ENCODE data around the gene PCDHB4. TPM values are rescaled to one million over a fixed set of nuclear protein-coding genes. Genes with fewer than 3 reads are reported as not detected.
A peak's percentile ranks its signal among the peaks of the same experiment; 100 is the strongest.
"Not testable (repeated sequence)": the region's sequence is repeated elsewhere in the genome, so short reads cannot be mapped to it uniquely, and the experiment has no call there.

The PCDHB4 gene
- total and polyA plus RNA-seq, 2 donors from 2014 or later: 0.90 to 5.8 TPM

DNA sequence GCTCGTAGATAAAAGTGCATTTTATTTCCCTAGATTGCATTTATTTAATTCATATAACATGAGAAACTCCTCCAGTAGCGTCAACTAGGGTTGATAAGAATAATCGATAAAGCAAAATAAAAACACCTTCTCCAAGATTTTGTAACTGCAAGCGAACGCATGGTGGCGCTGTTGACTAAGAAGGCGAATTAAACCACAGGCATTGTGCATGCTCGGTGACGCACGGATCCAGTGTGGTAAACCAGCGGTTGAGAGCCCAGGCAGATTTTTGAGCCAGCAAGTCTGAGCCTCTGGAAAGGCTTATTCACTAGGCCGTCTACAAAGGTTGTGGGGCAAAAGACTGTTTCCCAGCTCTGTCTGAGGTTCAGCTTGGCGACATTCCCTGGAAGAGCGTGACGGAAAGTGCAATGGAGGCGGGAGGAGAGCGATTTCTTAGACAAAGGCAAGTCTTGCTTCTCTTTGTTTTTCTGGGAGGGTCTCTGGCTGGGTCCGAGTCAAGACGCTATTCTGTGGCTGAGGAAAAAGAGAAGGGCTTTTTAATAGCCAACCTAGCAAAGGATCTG, 21.3 kb upstream of the PCDHB4 start, which contains the start of gene PCDHB3:
Gene PCDHB3, plus strand, starts transcription at position 231 of the 563 bp plus-strand sequence. Its CDS starts 177 bp downstream, at position 408.
- Histone ChIP-seq H3K4me1 (ENCODE audit: control insufficient read depth in 2 of 3, insufficient read depth in 2 of 3, low read depth in 1 of 3, low read length in 3 of 3) (no peaks in the 10 kb centered on the region), H3K4me3 (ENCODE audit: low read length in 3 of 3) (peak within 1 kb of the TSS; percentile 26 to 59 (median 53)), H3K36me3 (ENCODE audit: control insufficient read depth in 2 of 3, insufficient read depth in 3 of 3, low read length in 3 of 3) (no peaks in the 10 kb centered on the region), H3K27ac (ENCODE audit: low read depth in 2 of 2, low read length in 2 of 2) (no peak within 1 kb of the TSS), H3K9me3 (ENCODE audit: control insufficient read depth in 2 of 3, insufficient read depth in 1 of 3, low read length in 3 of 3) (peaks cover 0 to 22% (median 3%) of the 10 kb centered on the region in 3 donors), H3K9ac (ENCODE audit: low read length in 3 of 3) (no peak within 1 kb of the TSS), H3K27me3 (ENCODE audit: control insufficient read depth, insufficient read depth, low read length) (no peaks in the 10 kb centered on the region)
- no peak for FAIRE-seq
- intact Hi-C loops (cut with DNase I): no loop called here
- peak; percentile 22 for TF ChIP-seq CTCF (IDR thresholded peaks at IDR 0.05; ENCODE audit: borderline replicate concordance, extremely low read depth, insufficient read depth)
- DNase-seq: peak in 4 of 5 donors; percentile 34 to 64 (median 49)

DNA sequence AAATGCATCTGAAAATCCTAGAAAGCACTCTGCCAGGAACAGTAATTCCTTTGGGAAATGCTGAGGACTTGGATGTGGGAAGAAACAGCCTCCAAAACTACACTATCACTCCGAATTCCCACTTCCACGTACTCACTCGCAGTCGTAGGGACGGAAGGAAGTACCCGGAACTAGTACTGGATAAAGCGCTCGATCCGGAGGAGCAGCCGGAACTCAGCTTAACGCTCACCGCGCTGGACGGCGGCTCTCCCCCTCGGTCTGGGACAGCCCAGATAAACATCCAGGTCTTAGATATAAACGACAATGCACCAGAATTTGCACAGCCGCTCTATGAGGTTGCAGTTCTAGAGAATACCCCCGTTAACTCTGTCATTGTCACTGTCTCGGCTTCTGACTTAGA, 20.6 kb upstream of the PCDHB4 start:
- FAIRE-seq: no peak
- intact Hi-C loops (cut with DNase I): no loop called here

GRCh38 chr5:141102070-141102469, 19.5 kb upstream of the PCDHB4 start:
- peaks cover 0 to 17% (median 3%) of the 10 kb centered on the region in 3 donors for H3K9me3 ChIP-seq (ENCODE audit: control insufficient read depth in 2 of 3, insufficient read depth in 1 of 3, low read length in 3 of 3)
- H3K4me3 ChIP-seq (ENCODE audit: low read length in 3 of 3); H3K9ac ChIP-seq (ENCODE audit: low read length in 3 of 3); FAIRE-seq; H3K4me1 ChIP-seq (ENCODE audit: control insufficient read depth in 2 of 3, insufficient read depth in 2 of 3, low read depth in 1 of 3, low read length in 3 of 3); H3K27me3 ChIP-seq (ENCODE audit: control insufficient read depth, insufficient read depth, low read length); H3K36me3 ChIP-seq (ENCODE audit: control insufficient read depth in 2 of 3, insufficient read depth in 3 of 3, low read length in 3 of 3); intact Hi-C loops (cut with DNase I); H3K27ac ChIP-seq (ENCODE audit: low read depth in 2 of 2, low read length in 2 of 2): not testable (repeated sequence)
- DNase-seq: peak in 1 of 5 donors; percentile 17

More for the DNA sequence above, 20.6 kb upstream of the PCDHB4 start:
- H3K27me3 ChIP-seq (ENCODE audit: control insufficient read depth, insufficient read depth, low read length): no peaks in the 10 kb centered on the region
- H3K27ac ChIP-seq (ENCODE audit: low read depth in 2 of 2, low read length in 2 of 2): no peak overlapping the region
- H3K9ac ChIP-seq (ENCODE audit: low read length in 3 of 3): no peak overlapping the region
- no peak for TF ChIP-seq CTCF (IDR thresholded peaks at IDR 0.05; ENCODE audit: borderline replicate concordance, extremely low read depth, insufficient read depth)
- no peaks in the 10 kb centered on the region for H3K4me1 ChIP-seq (ENCODE audit: control insufficient read depth in 2 of 3, insufficient read depth in 2 of 3, low read depth in 1 of 3, low read length in 3 of 3)
- H3K4me3 ChIP-seq (ENCODE audit: low read length in 3 of 3): peak overlapping the region in 2 of 3 donors; percentile 53 to 55
- DNase-seq: peak in 1 of 5 donors; percentile 37
- no peaks in the 10 kb centered on the region for H3K36me3 ChIP-seq (ENCODE audit: control insufficient read depth in 2 of 3, insufficient read depth in 3 of 3, low read length in 3 of 3)
- peaks cover 0 to 17% (median 3%) of the 10 kb centered on the region in 3 donors for H3K9me3 ChIP-seq (ENCODE audit: control insufficient read depth in 2 of 3, insufficient read depth in 1 of 3, low read length in 3 of 3)

GRCh38 chr5:141102471-141102870, 19.1 kb upstream of the PCDHB4 start:
- H3K36me3 ChIP-seq (ENCODE audit: control insufficient read depth in 2 of 3, insufficient read depth in 3 of 3, low read length in 3 of 3); FAIRE-seq; H3K4me1 ChIP-seq (ENCODE audit: control insufficient read depth in 2 of 3, insufficient read depth in 2 of 3, low read depth in 1 of 3, low read length in 3 of 3); H3K27ac ChIP-seq (ENCODE audit: low read depth in 2 of 2, low read length in 2 of 2); H3K27me3 ChIP-seq (ENCODE audit: control insufficient read depth, insufficient read depth, low read length); H3K9ac ChIP-seq (ENCODE audit: low read length in 3 of 3); H3K4me3 ChIP-seq (ENCODE audit: low read length in 3 of 3); intact Hi-C loops (cut with DNase I): not testable (repeated sequence)
- peak in 1 of 5 donors; percentile 48 for DNase-seq
- H3K9me3 ChIP-seq (ENCODE audit: control insufficient read depth in 2 of 3, insufficient read depth in 1 of 3, low read length in 3 of 3): peaks cover 0 to 17% (median 3%) of the 10 kb centered on the region in 3 donors

Measured in kidney (tissue), 14 donors.